ENCODE results near the gene RGL3. TPM values are rescaled to one million over a fixed set of nuclear protein-coding genes. Genes with fewer than 3 reads are reported as not detected.
A peak's percentile ranks its signal among the peaks of the same experiment; 100 is the strongest.
"Not testable (repeated sequence)": the region's sequence is repeated elsewhere in the genome, so short reads cannot be mapped to it uniquely, and the experiment has no call there.

Gene RGL3
- polyA plus RNA-seq, 10 donors: 0.32 to 1.7 (median 0.62) TPM

- peak in 1 of 3 donors; percentile 25 for DNase-seq
Observed at GRCh38 chr19:11421371-11422098, 2.4 kb upstream of the RGL3 start.

- peak in 1 of 3 donors; percentile 50 for DNase-seq
Observed at GRCh38 chr19:11420429-11421370, 1.6 kb upstream of the RGL3 start.

- no peak for DNase-seq
Observed at GRCh38 chr19:11418094-11418548, 993 bp downstream of the RGL3 start.

- no peak for DNase-seq
Observed at GRCh38 chr19:11416346-11417052, 2.6 kb downstream of the RGL3 start.

GRCh38 chr19:11414544-11414943, 4.6 kb downstream of the RGL3 start:
- DNase-seq: no peak

- DNase-seq: no peak
Observed at GRCh38 chr19:11410682-11411081, 8.4 kb downstream of the RGL3 start.

GRCh38 chr19:11408591-11408990, 10.5 kb downstream of the RGL3 start:
- no peak for DNase-seq

GRCh38 chr19:11406703-11407236, 12.3 kb downstream of the RGL3 start:
- not testable (repeated sequence) for DNase-seq

GRCh38 chr19:11405846-11406643, 13.1 kb downstream of the RGL3 start:
- DNase-seq: peak in 1 of 3 donors; percentile 24

- no peak for DNase-seq
Observed at GRCh38 chr19:11404588-11405222, 14.4 kb downstream of the RGL3 start.

GRCh38 chr19:11401808-11402543, 17.1 kb downstream of the RGL3 start:
- no peak for DNase-seq

- no peak for DNase-seq
Observed at GRCh38 chr19:11400798-11401197, 18.3 kb downstream of the RGL3 start.

- no peak for DNase-seq
Observed at GRCh38 chr19:11399667-11400066, 19.4 kb downstream of the RGL3 start.

GRCh38 chr19:11397089-11397610, 22.0 kb downstream of the RGL3 start:
- no peak for DNase-seq

- DNase-seq: no peak
Observed at GRCh38 chr19:11390933-11391680, 28.0 kb downstream of the RGL3 start.

GRCh38 chr19:11390359-11390758, 28.8 kb downstream of the RGL3 start:
- no peak for DNase-seq

- no peak for DNase-seq
Observed at GRCh38 chr19:11387162-11388034, 31.7 kb downstream of the RGL3 start.

- DNase-seq: no peak
Observed at GRCh38 chr19:11384778-11385129, 34.4 kb downstream of the RGL3 start.

All from muscle of back (tissue), 11 donors.